Vagina (tissue), 2 donors: ENCODE results near the gene DNER. TPM values are rescaled to one million over a fixed set of nuclear protein-coding genes. Genes with fewer than 3 reads are reported as not detected.
"Not testable (repeated sequence)": the region's sequence is repeated elsewhere in the genome, so short reads cannot be mapped to it uniquely, and the experiment has no call there.

Source experiments
- DNase-seq, 2 donors: peaks; one replicate each; pipeline ENCODE4 v3.0.0-alpha.2; 2017; ENCODE audit errors: extremely low spot score in 2 of 2
- H3K27ac ChIP-seq: fragments of 200-600 bp; sonication (generic); one replicate; pipeline ENCODE4 v1.5.1; 2019
- H3K27me3 ChIP-seq: fragments of 200-600 bp; sonication (generic); one replicate; pipeline ENCODE4 v1.5.1; 2019
- H3K36me3 ChIP-seq, 2 donors: fragments of 200-600 bp; sonication (generic); one replicate each; pipeline ENCODE4 v1.5.1; 2017 to 2019
- H3K4me1 ChIP-seq: fragments of 200-600 bp; sonication (generic); one replicate; pipeline ENCODE4 v1.5.1; 2019
- H3K4me3 ChIP-seq, 2 donors: fragments of 200-600 bp; sonication (generic); 1 replicate in 1 of 2; 2 replicates in 1 of 2; pipeline ENCODE4 v1.5.1; 2016 to 2019
- H3K9me3 ChIP-seq: fragments of 200-600 bp; sonication (generic); one replicate; pipeline ENCODE4 v1.5.1; 2019
- POLR2A ChIP-seq, 2 donors: fragments of 450-650 bp; IDR thresholded peaks; one replicate each; pipeline ENCODE4 v1.6.1; 2017; ENCODE audit warnings: antibody characterized with exemption in 2 of 2, mild to moderate bottlenecking in 2 of 2, moderate library complexity in 2 of 2
- POLR2AphosphoS5 ChIP-seq, 2 donors: sonication (generic); formaldehyde crosslinking; IDR thresholded peaks; one replicate each; pipeline ENCODE4 v1.9.0; 2017; ENCODE audit warnings: antibody characterized with exemption in 2 of 2, mild to moderate bottlenecking in 2 of 2, low read depth in 1 of 2; ENCODE audit not compliant: insufficient read depth in 1 of 2
- intact Hi-C: fragments of 100-400 bp; cut with DNase I; formaldehyde crosslinking; loops from one replicate; pipeline ENCODE4 v1.15.1; 2023
- total RNA-seq: library from RNA; depleted of rRNA; stranded (reverse); fragments of >200 nt; gene quantifications from one replicate; pipeline ENCODE4 v1.2.3, GENCODE V29; 2016
- TF ChIP-seq, protein P1 (sequence below), 3 experiments: fragments of 450-650 bp in 2 of 3; fragments of 200-600 bp in 1 of 3; sonication (generic) in 1 of 3; IDR thresholded peaks; one replicate each; pipeline ENCODE4 v1.5.1; 2017 to 2019; ENCODE audit warnings: antibody characterized with exemption in 3 of 3, mild to moderate bottlenecking in 2 of 3, moderate library complexity in 2 of 3

DNER gene
- total RNA-seq, 1 donor from 2014 or later, result 11.3 TPM

GRCh38 chr2:229378386-229378785 lies 336.0 kb downstream of the DNER start:
- intact Hi-C loops, result no loop called here
- TF ChIP-seq, protein P1, sequence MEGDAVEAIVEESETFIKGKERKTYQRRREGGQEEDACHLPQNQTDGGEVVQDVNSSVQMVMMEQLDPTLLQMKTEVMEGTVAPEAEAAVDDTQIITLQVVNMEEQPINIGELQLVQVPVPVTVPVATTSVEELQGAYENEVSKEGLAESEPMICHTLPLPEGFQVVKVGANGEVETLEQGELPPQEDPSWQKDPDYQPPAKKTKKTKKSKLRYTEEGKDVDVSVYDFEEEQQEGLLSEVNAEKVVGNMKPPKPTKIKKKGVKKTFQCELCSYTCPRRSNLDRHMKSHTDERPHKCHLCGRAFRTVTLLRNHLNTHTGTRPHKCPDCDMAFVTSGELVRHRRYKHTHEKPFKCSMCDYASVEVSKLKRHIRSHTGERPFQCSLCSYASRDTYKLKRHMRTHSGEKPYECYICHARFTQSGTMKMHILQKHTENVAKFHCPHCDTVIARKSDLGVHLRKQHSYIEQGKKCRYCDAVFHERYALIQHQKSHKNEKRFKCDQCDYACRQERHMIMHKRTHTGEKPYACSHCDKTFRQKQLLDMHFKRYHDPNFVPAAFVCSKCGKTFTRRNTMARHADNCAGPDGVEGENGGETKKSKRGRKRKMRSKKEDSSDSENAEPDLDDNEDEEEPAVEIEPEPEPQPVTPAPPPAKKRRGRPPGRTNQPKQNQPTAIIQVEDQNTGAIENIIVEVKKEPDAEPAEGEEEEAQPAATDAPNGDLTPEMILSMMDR (IDR thresholded peaks at IDR 0.05), result no peak
- TF ChIP-seq POLR2AphosphoS5 (IDR thresholded peaks at IDR 0.05; ENCODE audit: insufficient read depth in 1 of 2, low read depth in 1 of 2) (no peak), POLR2A (IDR thresholded peaks at IDR 0.05) (no peak)
- H3K36me3 ChIP-seq, result no peaks in the 10 kb centered on the region
- no peak overlapping the region for H3K27ac ChIP-seq
- no peak overlapping the region for H3K4me3 ChIP-seq
- H3K4me1 ChIP-seq, result no peaks in the 10 kb centered on the region
- no peaks in the 10 kb centered on the region for H3K9me3 ChIP-seq
- H3K27me3 ChIP-seq, result no peaks in the 10 kb centered on the region
- DNase-seq, result no peak

DNA sequence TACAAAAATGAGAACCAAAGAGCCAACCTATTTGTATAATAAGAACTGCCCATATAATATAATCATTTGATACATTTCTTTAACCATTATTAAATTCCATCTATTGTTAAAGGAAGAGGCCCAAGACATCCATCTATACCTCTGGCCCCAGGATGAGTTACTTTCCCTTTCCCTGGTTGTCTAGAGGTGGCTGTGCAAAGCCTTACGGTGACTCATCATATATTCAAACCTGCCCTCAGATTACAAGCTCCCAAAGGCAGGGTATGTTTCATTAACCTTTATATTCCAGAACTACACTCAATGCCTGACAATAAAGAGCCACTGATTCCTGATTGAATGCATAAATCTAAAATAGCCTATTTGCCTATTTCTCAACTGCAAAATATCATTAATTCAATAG lies 337.5 kb downstream of the DNER start:
- no peak for DNase-seq
- Histone ChIP-seq H3K27ac (no peak overlapping the region), H3K36me3 (no peaks in the 10 kb centered on the region), H3K4me3 (no peak overlapping the region), H3K27me3 (no peaks in the 10 kb centered on the region), H3K4me1 (no peaks in the 10 kb centered on the region), H3K9me3 (no peaks in the 10 kb centered on the region)
- intact Hi-C loops, result no loop called here
- TF ChIP-seq, protein P1 (IDR thresholded peaks at IDR 0.05), result no peak
- TF ChIP-seq POLR2A (IDR thresholded peaks at IDR 0.05) (no peak), POLR2AphosphoS5 (IDR thresholded peaks at IDR 0.05; ENCODE audit: insufficient read depth in 1 of 2, low read depth in 1 of 2) (no peak)

- H3K36me3 ChIP-seq, result no peaks in the 10 kb centered on the region
- intact Hi-C loops, result no loop called here
- no peak overlapping the region for H3K4me3 ChIP-seq
- no peak for TF ChIP-seq POLR2A (IDR thresholded peaks at IDR 0.05)
- TF ChIP-seq POLR2AphosphoS5 (IDR thresholded peaks at IDR 0.05; ENCODE audit: insufficient read depth in 1 of 2, low read depth in 1 of 2), result no peak
- TF ChIP-seq, protein P1 (IDR thresholded peaks at IDR 0.05), result no peak
- H3K27ac ChIP-seq, result no peak overlapping the region
- no peaks in the 10 kb centered on the region for H3K27me3 ChIP-seq
- no peaks in the 10 kb centered on the region for H3K4me1 ChIP-seq
- no peak for DNase-seq
- H3K9me3 ChIP-seq, result no peaks in the 10 kb centered on the region
These were observed 339.1 kb downstream of the DNER start for GRCh38 chr2:229375251-229375650.

- H3K27ac ChIP-seq, H3K4me3 ChIP-seq, DNase-seq, H3K4me1 ChIP-seq, H3K27me3 ChIP-seq, intact Hi-C loops, H3K9me3 ChIP-seq, H3K36me3 ChIP-seq: not testable (repeated sequence)
These were observed 341.0 kb downstream of the DNER start for GRCh38 chr2:229373311-229373710.

DNA sequence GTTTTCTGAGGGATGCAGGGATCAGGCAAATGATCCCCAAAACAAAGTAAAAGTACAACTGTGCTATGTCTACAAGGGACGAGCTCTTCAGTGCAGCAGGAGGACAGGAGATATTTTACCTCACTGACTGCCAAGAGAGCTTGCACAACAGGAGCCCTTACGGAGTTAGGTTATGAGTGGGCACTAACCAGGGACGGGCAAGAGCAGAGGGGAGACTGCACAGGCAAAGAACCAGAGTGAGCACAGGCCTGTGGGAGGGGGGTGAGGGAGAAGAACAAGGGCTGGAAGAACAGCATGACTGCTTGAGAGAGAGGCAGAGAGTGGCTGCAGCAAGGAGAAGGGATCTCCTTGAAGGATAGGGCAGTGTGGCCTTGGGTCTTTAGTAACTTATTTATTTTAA lies 342.1 kb downstream of the DNER start:
- DNase-seq, result no peak
- TF ChIP-seq, protein P1 (IDR thresholded peaks at IDR 0.05), result no peak
- TF ChIP-seq POLR2AphosphoS5 (IDR thresholded peaks at IDR 0.05; ENCODE audit: insufficient read depth in 1 of 2, low read depth in 1 of 2) (no peak), POLR2A (IDR thresholded peaks at IDR 0.05) (no peak)
- Histone ChIP-seq H3K9me3 (no peaks in the 10 kb centered on the region), H3K4me3 (no peak overlapping the region), H3K27me3 (no peaks in the 10 kb centered on the region), H3K36me3 (no peaks in the 10 kb centered on the region), H3K4me1 (no peaks in the 10 kb centered on the region), H3K27ac (no peak overlapping the region)
- intact Hi-C loops, result no loop called here

GRCh38 chr2:229371086-229371485 lies 343.3 kb downstream of the DNER start:
- no peak overlapping the region for H3K4me3 ChIP-seq
- no peaks in the 10 kb centered on the region for H3K27me3 ChIP-seq
- intact Hi-C loops, result no loop called here
- TF ChIP-seq, protein P1 (IDR thresholded peaks at IDR 0.05), result no peak
- no peak for TF ChIP-seq POLR2AphosphoS5 (IDR thresholded peaks at IDR 0.05; ENCODE audit: insufficient read depth in 1 of 2, low read depth in 1 of 2)
- TF ChIP-seq POLR2A (IDR thresholded peaks at IDR 0.05), result no peak
- no peaks in the 10 kb centered on the region for H3K36me3 ChIP-seq
- H3K9me3 ChIP-seq, result no peaks in the 10 kb centered on the region
- no peaks in the 10 kb centered on the region for H3K4me1 ChIP-seq
- no peak overlapping the region for H3K27ac ChIP-seq
- DNase-seq, result no peak
